C4-2B (cell line): ENCODE data around the gene TUSC2.

ENCODE experiments used
- ZFX ChIP-seq: fragments of 450-650 bp; IDR thresholded peaks from 2 replicates; pipeline ENCODE4 v1.6.1; 2017
- TF ChIP-seq, protein P1 (sequence below): fragments of 450-650 bp; conservative IDR thresholded peaks from 2 replicates; pipeline ENCODE4 v1.5.1; 2017; ENCODE audit warnings: mild to moderate bottlenecking

DNA sequence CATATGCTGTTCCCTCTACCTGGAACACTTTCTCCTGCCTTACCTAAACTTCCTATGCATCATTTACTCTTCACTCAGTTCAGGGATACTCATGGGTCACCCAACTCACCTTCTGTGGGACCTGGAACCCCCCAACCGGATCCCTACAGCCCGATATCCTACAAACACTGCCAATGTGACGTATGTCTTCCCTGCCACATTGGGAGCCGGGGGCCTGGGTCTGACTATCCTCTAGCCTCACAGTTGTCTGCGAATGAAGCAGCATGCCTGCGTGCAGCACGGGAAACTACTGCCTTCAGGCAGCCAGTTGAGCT, 22.1 kb upstream of the TUSC2 start:
- TF ChIP-seq, protein P1, sequence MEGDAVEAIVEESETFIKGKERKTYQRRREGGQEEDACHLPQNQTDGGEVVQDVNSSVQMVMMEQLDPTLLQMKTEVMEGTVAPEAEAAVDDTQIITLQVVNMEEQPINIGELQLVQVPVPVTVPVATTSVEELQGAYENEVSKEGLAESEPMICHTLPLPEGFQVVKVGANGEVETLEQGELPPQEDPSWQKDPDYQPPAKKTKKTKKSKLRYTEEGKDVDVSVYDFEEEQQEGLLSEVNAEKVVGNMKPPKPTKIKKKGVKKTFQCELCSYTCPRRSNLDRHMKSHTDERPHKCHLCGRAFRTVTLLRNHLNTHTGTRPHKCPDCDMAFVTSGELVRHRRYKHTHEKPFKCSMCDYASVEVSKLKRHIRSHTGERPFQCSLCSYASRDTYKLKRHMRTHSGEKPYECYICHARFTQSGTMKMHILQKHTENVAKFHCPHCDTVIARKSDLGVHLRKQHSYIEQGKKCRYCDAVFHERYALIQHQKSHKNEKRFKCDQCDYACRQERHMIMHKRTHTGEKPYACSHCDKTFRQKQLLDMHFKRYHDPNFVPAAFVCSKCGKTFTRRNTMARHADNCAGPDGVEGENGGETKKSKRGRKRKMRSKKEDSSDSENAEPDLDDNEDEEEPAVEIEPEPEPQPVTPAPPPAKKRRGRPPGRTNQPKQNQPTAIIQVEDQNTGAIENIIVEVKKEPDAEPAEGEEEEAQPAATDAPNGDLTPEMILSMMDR, result no peak
- TF ChIP-seq ZFX, result no peak
